Skeletal muscle cell (primary cell): Measurements from ENCODE around the gene ACBD3.

ENCODE experiments used
- DNase-seq: peaks from one replicate; pipeline ENCODE4 v3.0.0-alpha.2; 2010; ENCODE audit warnings: low read depth
- H3K4me3 ChIP-seq: 2 replicates; pipeline ENCODE4 v1.5.1; 2011; ENCODE audit warnings: low read depth, mild to moderate bottlenecking, control low read depth, low read length, moderate library complexity

Gene ACBD3

DNA sequence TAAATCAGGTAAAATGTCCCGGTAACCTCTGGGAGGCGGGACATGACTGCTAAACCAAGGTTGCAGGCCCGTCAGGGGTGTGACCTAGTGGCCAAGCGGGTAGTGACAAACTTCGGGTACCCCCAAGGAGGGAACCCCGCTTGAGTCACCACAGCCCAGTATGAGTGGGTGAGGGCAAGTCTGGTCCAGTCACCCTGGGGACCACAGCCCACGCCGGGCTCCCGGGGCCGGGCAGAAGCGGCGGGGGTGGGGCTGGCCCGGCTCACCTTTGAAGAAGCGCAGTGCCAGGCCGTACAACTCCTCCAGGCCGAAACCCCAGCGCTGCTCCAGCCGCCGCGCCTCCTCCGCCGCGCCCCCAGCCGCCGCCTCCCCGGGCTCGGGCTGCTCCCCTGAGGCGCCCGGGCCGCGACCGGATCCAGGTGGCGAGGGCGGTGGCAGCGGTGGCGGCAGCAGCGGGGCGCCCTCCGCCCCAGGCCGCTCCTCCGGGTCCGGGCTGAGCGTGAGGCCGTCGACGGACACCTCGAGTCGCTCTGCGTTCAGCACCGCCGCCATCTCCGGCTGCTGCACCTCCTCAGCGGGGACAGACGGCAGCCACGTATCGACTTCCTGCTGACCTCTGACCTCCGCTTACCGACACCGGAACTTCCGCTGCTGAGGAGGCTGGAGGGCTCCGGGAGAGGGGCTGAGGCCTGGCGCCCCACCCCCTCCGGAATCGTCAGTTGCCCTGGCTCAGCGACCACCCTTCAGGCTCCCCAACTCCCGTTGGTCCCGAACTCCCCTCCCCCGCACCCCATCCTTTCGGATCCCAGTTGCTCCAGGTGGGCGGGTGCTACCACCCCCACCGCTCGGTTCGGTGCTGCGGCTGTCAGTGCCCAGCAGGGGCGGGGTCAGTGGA, at the start of gene ACBD3:
Gene ACBD3 (minus strand): TSS at position 618 of the 895 bp plus-strand sequence. CDS start 66 bp downstream, at position 552.
- peak; percentile 59 for DNase-seq
- H3K4me3 ChIP-seq, result peak within 1 kb of the TSS; percentile 97

DNA sequence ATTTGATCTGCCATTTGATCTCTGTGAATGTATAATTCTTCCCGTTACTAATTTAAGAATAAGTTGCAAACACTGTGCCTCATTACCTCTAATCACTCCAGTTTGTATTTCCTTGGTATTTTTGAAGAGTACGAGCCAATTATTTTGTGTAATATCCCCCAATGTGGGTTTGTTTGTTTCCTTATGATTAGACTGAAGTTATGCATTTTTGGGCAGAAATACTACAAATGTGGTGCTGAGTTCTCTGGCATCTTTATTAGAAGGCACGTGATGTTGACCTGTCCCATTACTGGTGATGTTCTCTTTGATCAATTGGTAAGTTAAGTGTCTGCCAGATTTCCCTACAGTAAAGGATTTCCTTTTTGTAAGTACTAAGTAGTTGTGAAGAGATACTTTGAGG, 47.3 kb upstream of the ACBD3 start:
- DNase-seq, result no peak
- H3K4me3 ChIP-seq, result no peak overlapping the region

DNA sequence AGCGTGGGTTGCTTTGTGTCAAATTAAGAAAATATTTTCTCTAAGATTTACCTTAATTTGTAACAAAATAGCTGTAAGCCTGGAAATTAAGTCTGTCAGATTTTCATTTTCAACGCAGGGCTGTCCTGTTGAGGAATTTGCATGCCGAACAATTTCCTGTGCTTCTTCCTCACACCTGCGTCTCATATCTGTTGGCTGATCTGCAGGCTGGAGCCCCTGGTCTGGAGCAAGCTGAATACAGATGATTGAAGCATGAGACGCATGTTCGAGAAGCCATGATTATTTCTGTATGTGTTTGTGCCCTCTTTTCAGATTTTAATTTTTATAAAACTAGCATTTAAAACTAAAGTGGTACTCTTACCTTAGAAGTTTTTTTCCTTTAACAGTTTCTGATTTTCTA, 46.8 kb upstream of the ACBD3 start:
- no peak overlapping the region for H3K4me3 ChIP-seq
- no peak for DNase-seq

DNA sequence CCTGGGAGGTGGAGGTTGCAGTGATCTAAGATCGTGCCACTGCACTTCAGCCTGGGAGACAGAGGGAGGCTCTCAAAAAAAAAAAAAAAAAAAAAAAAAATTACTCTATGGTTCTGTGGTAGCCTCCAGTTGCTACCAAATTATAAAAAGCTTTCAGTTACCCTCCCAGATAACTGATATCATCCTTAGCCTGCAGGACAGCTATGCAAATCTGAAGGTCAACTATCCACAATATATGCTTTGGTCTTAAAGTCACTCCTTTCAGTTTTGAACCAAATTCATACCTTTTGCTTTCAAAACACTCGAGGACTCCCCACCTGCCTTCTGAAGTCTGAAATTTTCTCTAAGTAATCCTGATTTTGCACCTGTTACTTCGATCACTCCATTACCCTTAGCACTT, 40.1 kb upstream of the ACBD3 start:
- H3K4me3 ChIP-seq, result no peak overlapping the region
- DNase-seq, result no peak

DNA sequence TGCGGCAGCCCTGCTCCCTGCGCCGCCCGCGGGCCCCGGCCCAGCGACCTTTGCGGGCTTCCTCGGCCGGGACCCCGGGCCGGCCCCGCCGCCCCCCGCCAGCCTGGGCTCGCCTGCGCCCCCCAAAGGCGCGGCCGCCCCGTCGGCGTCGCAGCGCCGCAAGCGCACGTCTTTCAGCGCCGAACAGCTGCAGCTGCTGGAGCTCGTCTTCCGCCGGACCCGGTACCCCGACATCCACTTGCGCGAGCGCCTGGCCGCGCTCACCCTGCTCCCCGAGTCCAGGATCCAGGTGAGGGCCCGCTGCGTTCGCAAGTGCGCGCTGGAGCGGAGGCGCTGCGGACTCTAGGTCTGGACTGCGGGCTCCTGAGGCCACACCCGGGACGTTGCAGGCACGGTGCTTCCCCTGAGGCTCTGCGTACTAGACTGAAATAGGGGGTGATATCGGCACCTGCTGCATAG, 37.3 kb upstream of the ACBD3 start:
- H3K4me3 ChIP-seq, result peak overlapping the region; percentile 49
- DNase-seq, result no peak

DNA sequence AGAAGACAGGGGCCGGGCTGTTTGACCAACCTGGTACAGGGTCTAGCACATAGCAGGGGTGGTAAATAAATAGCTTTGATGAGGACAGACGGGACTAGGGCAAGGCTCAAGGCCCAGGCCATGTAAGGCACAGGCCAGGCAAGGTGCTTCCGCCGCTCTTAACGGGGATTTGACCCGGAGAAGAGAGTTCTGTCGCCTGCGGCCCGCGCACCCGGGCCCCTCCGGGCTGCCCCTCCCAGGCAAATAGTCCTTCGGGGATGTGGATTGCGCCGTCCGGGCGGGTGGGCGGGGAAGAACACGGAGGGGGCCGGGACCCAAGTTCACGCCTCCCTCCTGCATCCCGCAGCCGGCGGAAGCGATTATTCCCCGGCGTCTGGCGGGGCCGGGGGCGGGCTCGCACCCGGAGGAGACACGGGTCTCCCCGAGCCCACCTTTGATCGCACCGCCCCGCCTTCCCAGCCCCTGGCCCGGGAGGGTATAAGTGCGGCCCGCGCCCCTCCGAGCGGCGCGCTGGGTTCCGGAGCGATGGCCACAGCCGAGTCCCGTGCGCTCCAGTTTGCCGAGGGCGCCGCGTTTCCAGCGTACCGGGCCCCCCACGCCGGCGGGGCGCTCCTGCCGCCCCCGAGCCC, 36.7 kb upstream of the ACBD3 start, which contains the start of gene MIXL1:
Gene MIXL1 (plus strand): TSS at position 508 of the 629 bp plus-strand sequence. CDS start 18 bp downstream, at position 526.
- no peak for DNase-seq
- H3K4me3 ChIP-seq, result peak within 1 kb of the TSS; percentile 49

DNA sequence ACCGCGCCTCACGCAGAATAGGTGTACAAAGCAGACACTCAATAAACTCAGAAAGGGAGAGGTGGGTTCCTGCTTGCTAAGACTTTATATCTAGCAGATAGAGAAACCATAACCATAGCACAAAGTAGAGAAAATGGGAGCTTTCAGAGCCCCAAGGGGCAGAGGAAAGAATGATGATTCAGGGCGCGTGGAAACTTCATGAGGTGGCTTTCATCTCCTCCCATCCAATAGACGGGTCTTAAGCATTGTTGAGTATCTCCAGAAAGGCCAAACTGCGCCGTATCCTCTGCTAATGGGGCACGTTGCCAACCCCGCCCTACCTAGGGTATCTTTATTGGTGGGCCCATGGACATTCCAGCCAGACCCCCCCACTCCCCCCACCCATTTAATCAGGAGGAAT, 36.1 kb upstream of the ACBD3 start:
- DNase-seq, result no peak
- H3K4me3 ChIP-seq, result no peak overlapping the region

DNA sequence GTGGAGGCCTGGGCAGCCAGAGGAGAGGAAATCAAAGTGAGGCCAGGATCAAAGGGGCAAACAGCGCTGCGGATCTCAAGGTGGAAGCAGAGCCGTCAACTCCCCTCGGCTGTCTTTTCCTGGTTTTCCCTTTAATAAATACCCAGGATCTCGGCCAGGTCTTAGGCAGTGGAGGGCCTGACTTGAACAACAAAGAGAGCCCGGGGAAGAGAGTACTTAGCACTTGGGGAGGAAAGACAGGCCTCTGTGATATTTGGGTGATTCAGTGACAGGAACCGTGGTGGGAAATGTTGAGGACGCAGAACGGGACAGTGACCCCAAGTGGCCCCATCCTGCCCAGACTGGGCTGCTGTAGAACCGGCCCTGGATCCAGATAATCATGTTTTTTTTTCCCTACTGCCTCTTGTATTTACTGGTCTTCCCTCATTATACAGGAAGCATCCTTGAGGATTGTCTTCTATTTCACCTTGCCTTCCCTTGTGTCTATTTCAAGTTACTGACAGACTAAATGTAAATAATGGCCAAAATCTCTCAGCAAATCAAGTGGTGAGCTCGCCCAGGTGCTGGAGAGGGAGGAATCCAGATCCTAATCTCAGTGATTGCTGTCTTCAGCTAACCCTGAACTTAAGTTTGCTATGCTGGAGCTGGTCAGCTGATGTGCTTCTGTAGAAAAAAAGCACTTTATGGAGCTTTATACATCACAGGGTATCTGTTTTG, 34.1 kb upstream of the ACBD3 start:
- H3K4me3 ChIP-seq, result no peak overlapping the region
- DNase-seq, result no peak

DNA sequence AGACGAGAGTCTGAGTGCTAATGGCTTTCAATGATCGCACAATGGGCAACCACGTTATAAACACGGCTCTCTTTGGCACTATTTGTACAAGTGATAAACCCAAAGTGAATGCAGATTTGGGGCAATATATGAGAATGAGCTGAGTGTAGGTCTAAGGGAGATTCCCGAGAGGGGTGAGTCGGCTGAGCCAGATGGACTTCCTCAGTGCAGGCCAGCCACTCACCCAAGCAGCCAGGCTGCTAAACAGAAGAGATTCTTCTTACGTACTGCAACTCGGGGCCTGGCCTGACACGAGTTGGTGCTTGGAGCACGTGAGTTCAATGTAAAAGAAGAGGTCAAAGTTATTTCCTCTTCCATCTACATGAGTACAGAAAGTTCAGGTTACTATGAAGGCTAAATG, 30.7 kb upstream of the ACBD3 start:
- no peak overlapping the region for H3K4me3 ChIP-seq
- peak; percentile 20 for DNase-seq

DNA sequence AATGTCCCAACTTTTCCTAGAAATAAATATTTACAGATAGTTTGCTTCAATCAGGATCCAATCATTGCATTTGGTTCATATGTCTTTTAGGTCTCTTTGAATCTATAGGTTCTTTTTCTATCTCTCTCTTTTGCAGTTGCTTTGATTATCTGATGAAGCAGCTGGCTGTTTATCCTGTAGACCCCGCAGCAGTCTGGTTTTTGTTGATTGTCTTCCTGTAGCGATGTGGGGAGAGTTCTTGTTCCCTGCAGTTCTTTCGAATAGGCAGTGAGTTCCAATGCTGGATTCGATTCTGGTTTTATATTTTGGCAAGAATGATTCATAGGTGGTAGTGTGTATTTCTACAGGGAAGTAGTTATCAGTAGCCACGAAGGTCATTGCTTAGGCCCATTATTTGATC, 29.5 kb upstream of the ACBD3 start:
- H3K4me3 ChIP-seq, result no peak overlapping the region
- no peak for DNase-seq

DNA sequence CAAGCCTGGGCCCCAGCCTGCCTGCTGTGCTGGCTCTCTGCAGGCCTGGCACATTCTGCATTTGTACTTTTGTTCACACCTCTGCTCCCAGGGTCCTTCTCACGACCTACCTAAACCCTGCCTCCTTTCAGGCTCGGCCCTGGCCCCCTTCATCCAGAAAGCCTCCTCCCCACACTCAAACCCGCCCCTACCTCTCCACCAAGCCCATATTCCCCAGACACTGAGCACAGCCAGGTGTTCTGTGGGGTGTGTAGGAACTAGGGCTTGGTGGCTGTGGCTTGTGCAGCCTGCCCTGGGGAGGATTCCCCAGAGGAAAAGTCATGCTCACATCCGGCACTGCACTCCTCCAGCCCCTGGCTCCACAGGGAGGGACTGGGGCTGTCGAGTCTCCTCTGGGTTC, 28.7 kb upstream of the ACBD3 start:
- H3K4me3 ChIP-seq, result no peak overlapping the region
- DNase-seq, result no peak

DNA sequence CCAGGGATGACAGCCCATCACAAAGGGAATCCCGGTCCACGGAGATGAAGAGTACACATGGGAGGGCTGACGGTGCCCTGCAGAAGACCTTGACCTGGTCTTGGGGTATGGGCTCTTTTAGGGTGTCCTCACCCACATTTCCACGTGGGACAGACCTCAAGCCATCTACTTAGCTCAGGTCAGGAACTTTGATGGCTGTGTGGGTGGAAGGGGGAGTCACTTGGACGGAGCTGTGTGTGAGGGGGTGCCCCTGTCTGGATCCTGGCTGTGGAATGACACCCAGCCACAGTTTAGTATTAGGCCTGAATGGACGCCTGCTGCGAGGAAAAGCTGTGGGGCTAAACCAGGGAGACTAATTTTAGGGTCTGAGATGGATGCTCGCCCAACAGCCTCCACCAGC, 26.0 kb upstream of the ACBD3 start:
- H3K4me3 ChIP-seq, result no peak overlapping the region
- DNase-seq, result no peak

DNA sequence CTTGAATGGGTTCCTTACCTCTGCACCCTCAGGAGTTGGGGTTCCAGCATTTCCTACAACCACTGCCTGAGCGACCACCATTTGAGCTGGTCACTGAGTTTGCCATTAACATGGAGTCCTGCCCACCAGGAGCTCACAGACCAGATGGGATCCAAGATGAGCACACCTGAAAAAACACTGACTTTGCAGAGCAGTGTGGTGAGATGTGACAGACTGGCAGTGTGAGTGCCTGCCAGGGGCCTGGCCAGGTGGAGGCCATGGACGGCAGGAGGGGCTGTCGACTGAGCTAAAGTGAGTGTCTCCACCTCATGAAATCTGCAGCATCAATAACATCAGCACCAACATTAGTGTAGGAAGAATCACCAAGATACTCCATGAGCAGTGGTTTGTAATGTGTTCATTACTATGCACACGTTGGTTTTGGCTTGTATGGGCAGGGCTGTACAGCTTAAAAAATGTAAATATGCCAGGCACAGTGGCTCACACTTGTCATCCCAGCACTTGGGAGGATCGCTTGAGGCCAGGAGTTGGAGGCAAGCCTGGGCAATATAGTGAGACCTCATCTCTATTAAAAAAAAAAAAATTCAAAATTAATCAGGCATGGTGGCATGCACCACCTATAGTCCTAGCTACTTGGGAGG, 24.8 kb upstream of the ACBD3 start:
- no peak for DNase-seq
- no peak overlapping the region for H3K4me3 ChIP-seq

DNA sequence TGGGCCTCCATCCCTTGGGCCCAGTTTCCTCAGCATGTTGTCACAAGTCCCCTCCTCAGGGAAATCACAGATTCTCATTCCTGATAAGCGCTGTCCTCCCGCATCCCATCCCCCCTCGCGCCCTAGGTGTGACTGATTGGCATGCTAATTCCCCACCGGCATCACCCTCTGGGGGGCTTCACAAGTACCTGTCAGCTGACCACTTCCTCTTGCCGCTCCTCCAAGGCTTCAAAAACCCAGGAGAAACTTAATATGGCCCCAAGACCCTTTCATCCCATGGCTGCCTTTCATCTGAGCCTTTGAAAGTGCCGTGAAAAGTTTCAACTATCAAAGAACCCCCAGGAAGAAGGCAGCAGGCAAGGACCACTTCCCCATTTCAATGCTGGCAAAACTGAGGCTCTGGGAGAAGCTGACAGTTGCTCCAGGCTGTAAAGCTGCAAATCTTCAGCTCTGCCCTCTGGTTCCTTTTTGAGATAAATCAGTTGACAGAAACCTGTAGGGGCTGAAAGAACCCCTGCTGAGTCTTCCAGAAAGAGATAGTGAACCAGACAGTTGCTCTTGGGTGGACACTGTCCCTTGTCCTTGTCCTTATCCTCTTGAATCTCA, 24.1 kb upstream of the ACBD3 start:
- H3K4me3 ChIP-seq, result no peak overlapping the region
- DNase-seq, result no peak

DNA sequence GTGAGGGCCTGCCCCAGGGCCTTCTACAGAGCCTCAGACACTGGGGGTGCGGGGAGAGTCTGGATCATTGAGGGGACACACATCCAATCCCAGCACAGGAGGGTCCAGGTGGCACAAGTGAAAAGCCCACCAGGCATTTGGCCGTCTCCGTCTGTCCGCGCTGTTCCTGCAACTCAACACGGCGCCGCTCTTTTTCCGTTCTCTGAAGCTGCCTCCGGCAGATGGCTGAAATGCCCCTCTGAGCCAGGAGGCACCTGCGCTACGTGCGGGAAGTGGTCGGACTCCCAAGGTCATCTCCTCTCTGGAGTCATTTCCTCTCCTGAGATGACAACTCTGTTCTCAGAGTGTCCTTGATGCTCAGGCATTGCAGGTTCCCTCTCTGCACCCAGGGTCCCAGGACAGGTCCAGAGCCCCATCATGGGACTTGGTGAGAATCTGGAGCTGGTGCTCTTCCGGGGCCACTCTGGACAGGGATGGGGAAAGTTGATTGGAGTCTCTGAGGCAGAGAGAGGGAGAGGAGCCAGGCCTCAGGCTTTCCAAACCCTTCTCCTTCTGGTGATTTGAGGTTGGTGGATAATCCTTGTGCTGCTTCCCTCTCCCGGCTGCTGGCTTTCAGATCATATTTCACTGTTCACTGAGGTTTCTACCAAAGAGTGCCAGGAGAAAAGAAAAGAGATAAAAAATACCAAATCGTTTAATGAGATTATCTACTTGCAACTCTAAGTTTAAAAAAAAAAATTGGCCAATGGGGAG, 22.9 kb upstream of the ACBD3 start:
- H3K4me3 ChIP-seq, result no peak overlapping the region
- DNase-seq, result no peak

DNA sequence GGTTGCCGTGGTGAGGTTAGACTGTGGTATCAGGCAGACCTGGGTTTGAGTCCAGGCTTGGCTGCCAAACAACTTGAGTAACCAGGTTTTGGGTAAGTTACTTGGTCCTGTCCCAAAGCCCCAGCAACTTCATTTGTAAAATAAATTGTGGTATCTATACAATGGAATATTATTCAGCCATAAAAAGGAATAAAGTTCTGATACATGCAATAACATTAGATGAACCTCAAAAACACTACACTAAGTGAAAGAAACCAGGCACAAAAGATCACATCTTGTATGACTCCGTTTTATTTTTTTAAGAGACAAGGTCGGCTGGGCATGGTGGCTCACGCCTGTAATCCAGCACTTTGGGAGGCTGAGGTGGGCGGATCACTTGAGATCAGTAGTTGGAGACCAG, 20.5 kb upstream of the ACBD3 start:
- no peak overlapping the region for H3K4me3 ChIP-seq
- no peak for DNase-seq

DNA sequence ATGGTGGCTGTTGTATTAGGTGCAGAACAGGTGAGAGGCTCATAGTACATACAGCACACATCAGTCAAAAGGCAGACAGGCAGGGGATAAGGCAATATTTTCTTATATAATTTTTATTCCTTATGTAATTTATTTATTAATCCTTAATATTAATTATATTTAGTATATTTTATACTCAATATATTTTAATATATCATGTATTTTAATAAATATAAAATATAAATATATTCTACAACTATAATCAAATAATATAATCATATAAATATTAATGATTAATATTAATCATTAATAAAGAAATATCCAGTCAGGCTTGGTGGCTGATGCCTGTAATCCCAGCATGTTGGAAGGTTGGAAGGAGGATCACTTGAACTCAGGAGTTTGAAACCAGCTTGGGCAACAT, 17.7 kb upstream of the ACBD3 start:
- no peak for DNase-seq
- H3K4me3 ChIP-seq, result no peak overlapping the region

DNA sequence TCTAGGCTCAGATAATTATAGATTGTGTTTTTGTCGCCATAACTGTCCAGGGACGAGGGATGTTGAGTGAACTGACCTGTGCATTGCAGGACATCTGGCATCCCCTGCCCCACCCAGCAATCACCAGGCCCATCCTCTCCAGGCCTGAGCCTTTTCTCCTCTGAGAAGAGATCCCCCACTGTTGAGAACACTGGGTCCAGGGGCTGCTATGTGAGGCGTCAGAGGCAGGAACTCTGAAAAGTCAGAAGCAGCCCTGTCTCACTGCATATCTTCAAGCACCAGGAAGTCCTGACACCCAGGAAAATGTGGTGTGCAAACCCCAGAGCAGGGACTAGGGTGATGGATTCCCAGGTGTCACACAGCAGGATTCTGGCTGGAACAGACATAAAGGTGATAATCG, 17.1 kb upstream of the ACBD3 start:
- no peak for DNase-seq
- H3K4me3 ChIP-seq, result no peak overlapping the region

DNA sequence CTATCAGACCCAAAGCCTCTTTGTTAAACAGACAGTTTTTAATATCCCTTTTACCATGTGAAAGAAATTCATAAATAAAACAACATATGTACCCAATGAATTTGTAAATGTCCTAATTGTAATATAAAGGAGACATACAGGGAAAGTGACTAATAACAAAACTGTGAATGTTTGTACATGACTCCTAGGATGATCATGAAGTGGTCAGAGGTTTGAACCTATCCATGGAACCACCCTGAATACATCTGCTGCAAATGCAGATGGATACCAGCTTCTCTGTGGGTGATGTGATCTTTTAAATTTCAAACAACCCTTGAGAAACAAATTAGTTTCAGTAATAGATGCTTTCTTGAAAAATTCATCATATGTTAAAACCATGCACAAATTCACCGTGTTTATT, 16.7 kb upstream of the ACBD3 start:
- H3K4me3 ChIP-seq, result no peak overlapping the region
- no peak for DNase-seq
